ENCODE results near the gene COL27A1. TPM values are rescaled to one million over a fixed set of nuclear protein-coding genes. Genes with fewer than 3 reads are reported as not detected.
A peak's percentile ranks its signal among the peaks of the same experiment; 100 is the strongest.

COL27A1 gene
- polyA plus RNA-seq, 1 of the 3 experiments (the other 2 are of a cell fraction): 8.7 TPM

GRCh38 chr9:114235033-114235661 lies 79.8 kb downstream of the COL27A1 start:
- H3K4me2 ChIP-seq: no peak overlapping the region
- no peak overlapping the region for H2AFZ ChIP-seq (ENCODE audit: low read depth)
- peak; percentile 82 for DNase-seq
- H3K9ac ChIP-seq: no peak overlapping the region
- WGBS (ENCODE audit: low lambda C conversion rate): 69% methylated on average over 11 of the region's 16 CpGs
- H3K9me2 ChIP-seq: no peaks in the 10 kb centered on the region
- H3K27ac ChIP-seq (ENCODE audit: low read depth in 2 of 2, low read length in 1 of 2): no peak overlapping the region; a peak in 1 of 4 replicates
- H3K36me3 ChIP-seq (replicated peaks in 1 of 2; ENCODE audit: control insufficient read depth in 1 of 2, insufficient read depth in 2 of 2, low read length in 1 of 2): no peaks in the 10 kb centered on the region
- H3K27me3 ChIP-seq (ENCODE audit: insufficient read depth): no peaks in the 10 kb centered on the region
- H3K4me1 ChIP-seq (ENCODE audit: control insufficient read depth in 1 of 2, insufficient read depth in 2 of 2, low read depth in 1 of 2, low read length in 1 of 2): peaks cover 0 to 57% of the 10 kb centered on the region in 2 experiments; a peak in 2 of 4 replicates
- no peaks in the 10 kb centered on the region for H3K9me3 ChIP-seq
- ChIA-PET CTCF (interaction anchor here (0.8 to 10.5 kb wide), 10 partner anchors 15 to 152 kb away, joined by 3 to 137 read pairs (median 4); partner anchors contain the start of gene COL27A1), POLR2A (no interaction called here)
- H3K4me3 ChIP-seq (ENCODE audit: low read depth in 2 of 2, low read length in 1 of 2): no peak overlapping the region
- no peaks in the 10 kb centered on the region for H4K20me1 ChIP-seq (ENCODE audit: insufficient read depth)
- no peaks in the 10 kb centered on the region for H3F3A ChIP-seq (replicated peaks; ENCODE audit: insufficient read depth)
- H3K79me2 ChIP-seq (ENCODE audit: insufficient read depth): no peaks in the 10 kb centered on the region
- peak; percentile 15; the same call in 1 of the 2 replicates for TF ChIP-seq RAD21 (IDR thresholded peaks at IDR 0.05; ENCODE audit: low read length)
- peak; percentile 50; the same call in 1 of the 2 replicates for TF ChIP-seq RCOR1 (IDR thresholded peaks at IDR 0.05; ENCODE audit: low read length)
- TF ChIP-seq YY1 (IDR thresholded peaks at IDR 0.05; ENCODE audit: low read depth): no peak
- TF ChIP-seq MXI1 (IDR thresholded peaks at IDR 0.05; ENCODE audit: low read depth, low read length): peak; percentile 47; the same call in 1 of the 2 replicates
- TF ChIP-seq ZBTB33 (IDR thresholded peaks at IDR 0.05; ENCODE audit: borderline replicate concordance, low read depth): no peak
- TF ChIP-seq EP300 (IDR thresholded peaks at IDR 0.05; ENCODE audit: borderline replicate concordance in 1 of 2, low read depth in 1 of 2, low read length in 1 of 2): peak in 1 of 2 experiments; percentile 63; a peak in 1 of 4 replicates

- Histone ChIP-seq H3K79me2 (ENCODE audit: insufficient read depth) (no peaks in the 10 kb centered on the region), H3K27me3 (ENCODE audit: insufficient read depth) (no peaks in the 10 kb centered on the region), H3K9me2 (no peaks in the 10 kb centered on the region), H3K36me3 (replicated peaks in 1 of 2; ENCODE audit: control insufficient read depth in 1 of 2, insufficient read depth in 2 of 2, low read length in 1 of 2) (peaks cover 0 to 2% of the 10 kb centered on the region in 2 experiments), H3K4me3 (ENCODE audit: low read depth in 2 of 2, low read length in 1 of 2) (no peak overlapping the region), H4K20me1 (ENCODE audit: insufficient read depth) (no peaks in the 10 kb centered on the region), H3F3A (replicated peaks; ENCODE audit: insufficient read depth) (no peaks in the 10 kb centered on the region), H3K27ac (ENCODE audit: low read depth in 2 of 2, low read length in 1 of 2) (no peak overlapping the region), H3K9me3 (no peaks in the 10 kb centered on the region), H3K4me1 (ENCODE audit: control insufficient read depth in 1 of 2, insufficient read depth in 2 of 2, low read depth in 1 of 2, low read length in 1 of 2) (peaks cover 0 to 45% of the 10 kb centered on the region in 2 experiments; a peak in 2 of 4 replicates), H2AFZ (ENCODE audit: low read depth) (no peak overlapping the region), H3K9ac (no peak overlapping the region), H3K4me2 (no peak overlapping the region)
- CTCF ChIA-PET: interaction anchor here (1.0 to 10.5 kb wide), 10 partner anchors 8 to 499 kb away, joined by 3 to 137 read pairs (median 6); partner anchors contain the start of gene COL27A1
- POLR2A ChIA-PET: no interaction called here
- TF ChIP-seq TAF1 (IDR thresholded peaks at IDR 0.05; ENCODE audit: borderline replicate concordance, low read depth, low read length) (no peak), RCOR1 (IDR thresholded peaks at IDR 0.05; ENCODE audit: low read length) (0 out of 2 replicates have a peak, but pooled peaks have one; percentile 5)
- DNase-seq: peak; percentile 57
- WGBS (ENCODE audit: low lambda C conversion rate): 89% methylated on average over 11 of the region's 12 CpGs
These were observed 81.2 kb downstream of the COL27A1 start for GRCh38 chr9:114236391-114237138.
